Endothelial cell of umbilical vein (primary cell): Measurements from ENCODE around the gene KRT76. TPM values are rescaled to one million over a fixed set of nuclear protein-coding genes. Genes with fewer than 3 reads are reported as not detected.

Source experiments
- BruUV-seq: library from RNA; stranded (reverse); fragments of 400-500 nt; replicated peaks from 2 replicates; lab custom pipeline; 2021; lab: Mats Ljungman, UMichigan
- CTCF ChIA-PET: fragments of 300-600, 350-600 bp; sonication (Branson Sonifier 250); formaldehyde crosslinking; loops from one replicate; lab custom pipeline; 2021; ENCODE audit warnings: antibody characterized with exemption, inconsistent platforms; lab: Charles Lee
- POLR2A ChIA-PET: fragments of 300-600, 350-600 bp; sonication (Branson Sonifier 250); formaldehyde crosslinking; loops from one replicate; lab custom pipeline; 2021; ENCODE audit warnings: antibody characterized with exemption, inconsistent platforms; lab: Charles Lee
- DNase-seq: peaks from one replicate; pipeline ENCODE4 v3.0.0-alpha.2; 2011; ENCODE audit warnings: low read depth, low spot score
- FAIRE-seq: peaks from 2 replicates; lab custom pipeline; 2011; peaks lifted over from hg19 to GRCh38; lab: Jason Lieb, UNC
- H2AFZ ChIP-seq: 2 replicates; pipeline ENCODE4 v1.6.0; 2012; ENCODE audit warnings: low read depth, low read length, control low read depth, inconsistent platforms
- H3K27ac ChIP-seq: 2 replicates; pipeline ENCODE4 v1.5.1; 2011; ENCODE audit warnings: low read depth, mild to moderate bottlenecking, control low read depth, low read length, moderate library complexity; ENCODE audit not compliant: insufficient read depth
- H3K27me3 ChIP-seq, 2 experiments: 2 replicates each; pipeline versions ENCODE4 v1.6.0 to v1.6.1; 2011; ENCODE audit warnings: low read length in 2 of 2, mixed read lengths in 1 of 2; ENCODE audit not compliant: control insufficient read depth in 2 of 2, insufficient read depth in 2 of 2
- H3K36me3 ChIP-seq, 2 experiments: 2 replicates in 1 of 2; 3 replicates in 1 of 2; pipeline ENCODE4 v1.5.1; 2011; ENCODE audit warnings: low read length in 2 of 2, mild to moderate bottlenecking in 1 of 2, moderate library complexity in 1 of 2; ENCODE audit not compliant: control insufficient read depth in 2 of 2, insufficient read depth in 2 of 2; ENCODE audit errors: extremely low read depth in 1 of 2
- H3K4me1 ChIP-seq: 3 replicates; pipeline ENCODE4 v1.5.1; 2011; ENCODE audit warnings: mild to moderate bottlenecking, low read length; ENCODE audit not compliant: control insufficient read depth, insufficient read depth; ENCODE audit errors: extremely low read depth
- H3K4me2 ChIP-seq: 2 replicates; pipeline ENCODE4 v1.6.1; 2011; ENCODE audit warnings: low read length, control low read depth, mixed read lengths; ENCODE audit not compliant: insufficient read depth
- H3K4me3 ChIP-seq, 3 experiments: fragments of 200-600 bp in 1 of 3; sonication (generic), shearing (Covaris generic) in 1 of 3; replicated peaks in 1 of 3; 2 replicates each; pipeline ENCODE4 v1.5.1; 2011 to 2016; ENCODE audit warnings: control low read depth in 3 of 3, low read length in 3 of 3, mild to moderate bottlenecking in 2 of 3, inconsistent platforms in 1 of 3, low read depth in 1 of 3, moderate library complexity in 1 of 3; ENCODE audit not compliant: insufficient read depth in 1 of 3
- H3K79me2 ChIP-seq: 2 replicates; pipeline ENCODE4 v1.6.0; 2012; ENCODE audit warnings: low read length, inconsistent platforms; ENCODE audit not compliant: control insufficient read depth, insufficient read depth
- H3K9ac ChIP-seq: replicated peaks from 2 replicates; pipeline ENCODE3; 2011; ENCODE audit warnings: low read length, control low read depth; ENCODE audit not compliant: insufficient read depth; ENCODE audit errors: extremely low read depth
- H3K9me1 ChIP-seq: replicated peaks from 3 replicates; pipeline ENCODE4 v1.6.0; 2011; ENCODE audit warnings: mild to moderate bottlenecking, low read length; ENCODE audit not compliant: control insufficient read depth, insufficient read depth; ENCODE audit errors: extremely low read depth
- H3K9me3 ChIP-seq: replicated peaks from 2 replicates; pipeline ENCODE4 v1.5.1; 2012; ENCODE audit warnings: low read length, inconsistent platforms; ENCODE audit not compliant: control insufficient read depth, insufficient read depth
- H4K20me1 ChIP-seq: replicated peaks from 2 replicates; pipeline ENCODE3; 2011; ENCODE audit warnings: mild to moderate bottlenecking, low read length; ENCODE audit not compliant: control insufficient read depth, insufficient read depth; ENCODE audit errors: extremely low read depth
- CTCF ChIP-seq, 2 donors: IDR thresholded peaks; 1 replicate in 1 of 2; 2 replicates in 1 of 2; pipeline ENCODE4 v1.5.1; 2011; ENCODE audit warnings: low read length in 2 of 2, mild to moderate bottlenecking in 2 of 2, moderate library complexity in 2 of 2, control low read depth in 1 of 2, inconsistent platforms in 1 of 2, low read depth in 1 of 2; ENCODE audit not compliant: insufficient read depth in 1 of 2; ENCODE audit errors: extremely low read depth in 1 of 2
- EZH2 ChIP-seq: IDR thresholded peaks from 2 replicates; pipeline ENCODE4 v1.6.1; 2012; ENCODE audit warnings: borderline replicate concordance, low read depth, mild to moderate bottlenecking, moderate library complexity, low read length, inconsistent platforms; ENCODE audit not compliant: severe bottlenecking
- FOS ChIP-seq: IDR thresholded peaks from 2 replicates; pipeline ENCODE4 v1.6.1; 2011; ENCODE audit warnings: mild to moderate bottlenecking, low read length, moderate library complexity, borderline replicate concordance; ENCODE audit not compliant: insufficient read depth
- GATA2 ChIP-seq: IDR thresholded peaks from 2 replicates; pipeline ENCODE4 v1.7.0; 2011; ENCODE audit warnings: low read depth, mild to moderate bottlenecking, moderate library complexity, mixed read lengths, low read length; ENCODE audit not compliant: insufficient read length, insufficient read depth
- JUN ChIP-seq: IDR thresholded peaks from 2 replicates; pipeline ENCODE4 v1.6.1; 2011; ENCODE audit warnings: borderline replicate concordance, low read depth; ENCODE audit not compliant: insufficient read length, insufficient read depth
- MAX ChIP-seq: IDR thresholded peaks from 2 replicates; pipeline ENCODE4 v1.6.1; 2011; ENCODE audit not compliant: insufficient read depth, insufficient read length
- MYC ChIP-seq: IDR thresholded peaks from one replicate; pipeline ENCODE4 v1.6.1; 2011; ENCODE audit warnings: mild to moderate bottlenecking, low read depth, low read length
- POLR2A ChIP-seq: IDR thresholded peaks from 2 replicates; pipeline ENCODE4 v1.6.1; 2012; ENCODE audit warnings: low read depth, mild to moderate bottlenecking, control low read depth, low read length
- POLR2AphosphoS5 ChIP-seq: IDR thresholded peaks from 2 replicates; pipeline ENCODE4 v1.6.1; 2012; ENCODE audit warnings: low read depth, mild to moderate bottlenecking, control low read depth, low read length, moderate library complexity; ENCODE audit not compliant: insufficient read depth
- dilution Hi-C: fragments of 300-500 bp; cut with MboI; formaldehyde crosslinking; loops from one replicate; pipeline ENCODE4 v1.15.0; 2019; ENCODE audit warnings: low sequenced_read_pairs; ENCODE audit not compliant: extremely low pct_ligation_motif_present
- intact Hi-C: fragments of 100-400 bp; cut with micrococcal nuclease; formaldehyde crosslinking; loops from one replicate; pipeline ENCODE4 v1.10.0; 2022
- polyA plus RNA-seq, 4 experiments: library from polyadenylated mRNA; depleted of rRNA in 3 of 4; stranded (reverse) in 3 of 4; unstranded in 1 of 4; fragments of >200 nt; gene quantifications; 2 replicates each; pipeline versions ENCODE4 v1.2.1 to v1.2.3, GENCODE V29; 2011 to 2012; ENCODE audit warnings: missing spikeins in 1 of 4
- total RNA-seq: library from RNA; stranded (reverse); gene quantifications from 2 replicates; pipeline ENCODE4 v1.2.3, GENCODE V29; 2021

The KRT76 gene
- total and polyA plus RNA-seq, 2 donors (not counting 3 experiments of a cell fraction or from before 2014, with no cell fraction given) = not detected

GRCh38 chr12:52748578-52748977, 28.6 kb downstream of the KRT76 start:
- Histone ChIP-seq H3K27ac (no peak overlapping the region), H3K9ac (no peak overlapping the region), H3K4me3 (no peak overlapping the region), H3K9me1 (no peaks in the 10 kb centered on the region), H3K4me2 (no peak overlapping the region), H3K79me2 (no peaks in the 10 kb centered on the region), H3K27me3 (no peaks in the 10 kb centered on the region), H3K36me3 (no peaks in the 10 kb centered on the region), H4K20me1 (no peaks in the 10 kb centered on the region), H3K4me1 (no peaks in the 10 kb centered on the region), H3K9me3 (no peaks in the 10 kb centered on the region), H2AFZ (no peak overlapping the region)
- CTCF ChIA-PET = no interaction called here
- intact Hi-C loops (no loop called here), dilution Hi-C loops (no loop called here)
- DNase-seq (no peak), FAIRE-seq (no peak)
- POLR2A ChIA-PET = no interaction called here
- TF ChIP-seq FOS (no peak), EZH2 (no peak), JUN (no peak), CTCF (IDR thresholded peaks at IDR 0.05; ENCODE audit: extremely low read depth in 1 of 2, insufficient read depth in 1 of 2, low read depth in 1 of 2, low read length in 2 of 2) (no peak)
- BruUV-seq = no TSS peak

- ChIA-PET CTCF (interaction anchor here (1.0 kb wide), 1 partner anchor 120 kb away, joined by 5 read pairs; no protein-coding TSS in a partner anchor), POLR2A (no interaction called here)
- no peaks in the 10 kb centered on the region for H4K20me1 ChIP-seq
- H3K79me2 ChIP-seq = no peaks in the 10 kb centered on the region
- no peak overlapping the region for H2AFZ ChIP-seq
- no TSS peak for BruUV-seq
- intact Hi-C loops = no loop called here
- no peak for DNase-seq
- no peaks in the 10 kb centered on the region for H3K4me1 ChIP-seq
- no peaks in the 10 kb centered on the region for H3K9me3 ChIP-seq
- dilution Hi-C loops = no loop called here
- H3K27ac ChIP-seq = no peak overlapping the region
- no peak for FAIRE-seq
- TF ChIP-seq CTCF (IDR thresholded peaks at IDR 0.05; ENCODE audit: extremely low read depth in 1 of 2, insufficient read depth in 1 of 2, low read depth in 1 of 2, low read length in 2 of 2) (no peak), POLR2AphosphoS5 (no peak), MAX (no peak), GATA2 (no peak), MYC (no peak), JUN (no peak), FOS (no peak), EZH2 (no peak), POLR2A (no peak)
- H3K4me2 ChIP-seq = no peak overlapping the region
- no peaks in the 10 kb centered on the region for H3K9me1 ChIP-seq
- no peaks in the 10 kb centered on the region for H3K36me3 ChIP-seq
- H3K27me3 ChIP-seq = no peaks in the 10 kb centered on the region
- H3K4me3 ChIP-seq = no peak overlapping the region
- no peak overlapping the region for H3K9ac ChIP-seq
Observed at GRCh38 chr12:52745554-52745953, 31.6 kb downstream of the KRT76 start.
